ENCODE data around the gene LRP11.
"Not testable (repeated sequence)": the region's sequence is repeated elsewhere in the genome, so short reads cannot be mapped to it uniquely, and the experiment has no call there.

GRCh38 chr6:149862424-149862738 is 1.8 kb downstream of the LRP11 start:
- TF ChIP-seq CTCF (tag by site-specific recombination; IDR thresholded peaks at IDR 0.05); REST (tag by site-specific recombination; IDR thresholded peaks at IDR 0.05); YY1 (tag by site-specific recombination; IDR thresholded peaks at IDR 0.05); ZNF837 (tag by site-specific recombination; IDR thresholded peaks at IDR 0.05); ZNF529 (tag by site-specific recombination; IDR thresholded peaks at IDR 0.05; ENCODE audit: insufficient replicate concordance); PATZ1 (tag by site-specific recombination; IDR thresholded peaks at IDR 0.05); ZNF449 (tag by site-specific recombination; IDR thresholded peaks at IDR 0.05); ZNF544 (tag by site-specific recombination; IDR thresholded peaks at IDR 0.05); ZNF621 (tag by site-specific recombination; IDR thresholded peaks at IDR 0.05); ATF2 (tag by site-specific recombination; IDR thresholded peaks at IDR 0.05; ENCODE audit: low read depth); ZFHX2 (tag by site-specific recombination; conservative IDR thresholded peaks at IDR 0.05); AEBP2 (tag by site-specific recombination; IDR thresholded peaks at IDR 0.05; ENCODE audit: borderline replicate concordance): not testable (repeated sequence)

All from HEK293 (cell line).